Ascending aorta (tissue), 2 donors: ENCODE data around the gene TLCD1. TPM values are rescaled to one million over a fixed set of nuclear protein-coding genes. Genes with fewer than 3 reads are reported as not detected.

Source experiments
- DNase-seq, 2 donors: peaks; one replicate each; pipeline ENCODE4 v3.0.0-alpha.2; 2019; ENCODE audit warnings: low spot score in 2 of 2
- H3K27ac ChIP-seq, 2 donors: fragments of 200-600 bp; sonication (generic); one replicate each; pipeline ENCODE4 v1.5.1; 2016 to 2017; ENCODE audit warnings: mild to moderate bottlenecking in 1 of 2
- H3K27me3 ChIP-seq: fragments of 200-600 bp; sonication (generic); one replicate; pipeline ENCODE4 v1.5.1; 2017
- H3K36me3 ChIP-seq, 2 donors: fragments of 200-600 bp; sonication (generic); one replicate each; pipeline ENCODE4 v1.5.1; 2016
- H3K4me1 ChIP-seq, 2 donors: fragments of 200-600 bp; sonication (generic); one replicate each; pipeline ENCODE4 v1.5.1; 2016 to 2017; ENCODE audit warnings: mild to moderate bottlenecking in 1 of 2
- H3K4me3 ChIP-seq, 2 donors: fragments of 200-600 bp; sonication (generic); one replicate each; pipeline ENCODE4 v1.5.1; 2016 to 2017; ENCODE audit warnings: mild to moderate bottlenecking in 1 of 2
- H3K9me3 ChIP-seq, 2 donors: fragments of 200-600 bp; sonication (generic); one replicate each; pipeline ENCODE4 v1.5.1; 2016
- CTCF ChIP-seq, 3 experiments: fragments of 200-600 bp in 2 of 3; fragments of 450-650 bp in 1 of 3; sonication (generic) in 2 of 3; IDR thresholded peaks; one replicate each; pipeline ENCODE4 v1.5.1; 2016 to 2019; ENCODE audit warnings: antibody characterized with exemption in 3 of 3, mild to moderate bottlenecking in 1 of 3, moderate library complexity in 1 of 3
- intact Hi-C: fragments of 100-400 bp; cut with DNase I; formaldehyde crosslinking; loops from one replicate; pipeline ENCODE4 v1.15.1; 2023
- total RNA-seq: library from RNA; depleted of rRNA; stranded (reverse); fragments of >200 nt; gene quantifications from one replicate; pipeline ENCODE4 v1.1.0, GENCODE V29; 2016

Gene TLCD1
- total RNA-seq, 1 donor from 2014 or later, result not detected

- no peaks in the 10 kb centered on the region for H3K27me3 ChIP-seq
- no peak overlapping the region for H3K27ac ChIP-seq
- no peaks in the 10 kb centered on the region for H3K9me3 ChIP-seq
- TF ChIP-seq CTCF (IDR thresholded peaks at IDR 0.05), result no peak
- intact Hi-C loops, result no loop called here
- H3K4me1 ChIP-seq, result no peaks in the 10 kb centered on the region
- no peak overlapping the region for H3K4me3 ChIP-seq
- DNase-seq, result no peak
- H3K36me3 ChIP-seq, result peaks cover 75 to 86% of the 10 kb centered on the region in 2 donors
These were observed 25.1 kb downstream of the TLCD1 start for GRCh38 chr17:28700830-28701492.

GRCh38 chr17:28700278-28700677 is 25.8 kb downstream of the TLCD1 start:
- no peak overlapping the region for H3K4me3 ChIP-seq
- peaks cover 82 to 93% of the 10 kb centered on the region in 2 donors for H3K36me3 ChIP-seq

GRCh38 chr17:28698253-28698941 is 27.6 kb downstream of the TLCD1 start:
- Histone ChIP-seq H3K4me3 (no peak overlapping the region), H3K27me3 (no peaks in the 10 kb centered on the region), H3K27ac (no peak overlapping the region), H3K36me3 (peaks cover 96 to 100% of the 10 kb centered on the region in 2 donors), H3K4me1 (no peaks in the 10 kb centered on the region), H3K9me3 (no peaks in the 10 kb centered on the region)
- DNase-seq, result no peak
- TF ChIP-seq CTCF (IDR thresholded peaks at IDR 0.05), result no peak
- intact Hi-C loops, result no loop called here

More at GRCh38 chr17:28700278-28700677, 25.8 kb downstream of the TLCD1 start:
- intact Hi-C loops, result no loop called here
- no peak for DNase-seq
- no peaks in the 10 kb centered on the region for H3K4me1 ChIP-seq
- H3K9me3 ChIP-seq, result no peaks in the 10 kb centered on the region
- no peak overlapping the region for H3K27ac ChIP-seq
- H3K27me3 ChIP-seq, result no peaks in the 10 kb centered on the region
- no peak for TF ChIP-seq CTCF (IDR thresholded peaks at IDR 0.05)

GRCh38 chr17:28693869-28694268 is 32.2 kb downstream of the TLCD1 start:
- Histone ChIP-seq H3K4me1 (no peaks in the 10 kb centered on the region), H3K36me3 (peaks cover 78 to 95% of the 10 kb centered on the region in 2 donors), H3K9me3 (no peaks in the 10 kb centered on the region), H3K27ac (no peak overlapping the region), H3K4me3 (no peak overlapping the region), H3K27me3 (no peaks in the 10 kb centered on the region)
- intact Hi-C loops, result no loop called here
- TF ChIP-seq CTCF (IDR thresholded peaks at IDR 0.05), result no peak
- no peak for DNase-seq

GRCh38 chr17:28689011-28689410 is 37.0 kb downstream of the TLCD1 start:
- Histone ChIP-seq H3K4me1 (no peaks in the 10 kb centered on the region), H3K27ac (no peak overlapping the region), H3K4me3 (no peak overlapping the region), H3K27me3 (no peaks in the 10 kb centered on the region), H3K9me3 (no peaks in the 10 kb centered on the region), H3K36me3 (peaks cover 79 to 95% of the 10 kb centered on the region in 2 donors)
- intact Hi-C loops, result no loop called here
- DNase-seq, result no peak
- no peak for TF ChIP-seq CTCF (IDR thresholded peaks at IDR 0.05)
